Measurements from ENCODE around the gene GABRG3. TPM values are rescaled to one million over a fixed set of nuclear protein-coding genes. Genes with fewer than 3 reads are reported as not detected.

The GABRG3 gene
- total and polyA plus RNA-seq, 12 donors, result not detected

DNA sequence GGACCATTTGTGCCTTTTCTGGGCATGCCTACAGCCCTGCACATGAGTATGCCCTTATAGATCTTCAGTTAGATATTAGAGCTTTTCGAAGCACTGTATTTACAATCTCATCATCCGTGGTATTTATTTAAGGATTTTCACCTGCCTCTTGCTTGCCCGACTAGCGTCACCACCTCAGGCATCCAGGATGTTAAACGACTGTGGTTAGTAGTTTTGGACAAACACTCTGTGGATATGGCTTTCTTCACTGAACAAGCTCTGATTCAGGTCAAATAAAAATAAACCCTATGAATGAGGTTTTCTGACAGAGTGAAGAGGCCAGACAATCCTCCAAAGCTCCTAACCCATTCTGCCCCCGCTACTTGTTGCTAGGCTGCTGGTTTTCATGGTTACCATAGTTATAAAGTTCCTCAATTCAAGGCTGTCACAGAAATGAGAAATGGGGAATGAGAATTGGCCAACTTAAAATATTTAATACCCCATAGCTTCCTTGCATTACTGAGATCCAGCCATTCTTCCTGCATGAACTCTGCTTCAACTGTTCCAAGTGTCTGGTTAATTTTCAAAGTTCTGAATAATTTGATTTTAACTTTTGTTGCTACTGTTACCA, 440.1 kb downstream of the GABRG3 start:
- H3K4me1 ChIP-seq, result no peaks in the 10 kb centered on the region
- no peak overlapping the region for H3K27ac ChIP-seq
- H3K9me3 ChIP-seq, result peaks cover 0 to 10% (median 0%) of the 10 kb centered on the region in 11 donors
- intact Hi-C loops (cut with DNase I), result no loop called here
- 84 to 93% methylated on average over 6 of the region's 6 CpGs for whole genome bisulfite sequencing, 2 donors
- DNase-seq (no peak), ATAC-seq (no peak)
- TF ChIP-seq, protein P1, sequence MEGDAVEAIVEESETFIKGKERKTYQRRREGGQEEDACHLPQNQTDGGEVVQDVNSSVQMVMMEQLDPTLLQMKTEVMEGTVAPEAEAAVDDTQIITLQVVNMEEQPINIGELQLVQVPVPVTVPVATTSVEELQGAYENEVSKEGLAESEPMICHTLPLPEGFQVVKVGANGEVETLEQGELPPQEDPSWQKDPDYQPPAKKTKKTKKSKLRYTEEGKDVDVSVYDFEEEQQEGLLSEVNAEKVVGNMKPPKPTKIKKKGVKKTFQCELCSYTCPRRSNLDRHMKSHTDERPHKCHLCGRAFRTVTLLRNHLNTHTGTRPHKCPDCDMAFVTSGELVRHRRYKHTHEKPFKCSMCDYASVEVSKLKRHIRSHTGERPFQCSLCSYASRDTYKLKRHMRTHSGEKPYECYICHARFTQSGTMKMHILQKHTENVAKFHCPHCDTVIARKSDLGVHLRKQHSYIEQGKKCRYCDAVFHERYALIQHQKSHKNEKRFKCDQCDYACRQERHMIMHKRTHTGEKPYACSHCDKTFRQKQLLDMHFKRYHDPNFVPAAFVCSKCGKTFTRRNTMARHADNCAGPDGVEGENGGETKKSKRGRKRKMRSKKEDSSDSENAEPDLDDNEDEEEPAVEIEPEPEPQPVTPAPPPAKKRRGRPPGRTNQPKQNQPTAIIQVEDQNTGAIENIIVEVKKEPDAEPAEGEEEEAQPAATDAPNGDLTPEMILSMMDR (IDR thresholded peaks at IDR 0.05), result no peak
- peaks cover 0 to 5% (median 0%) of the 10 kb centered on the region in 7 donors for H3K27me3 ChIP-seq
- H3K4me3 ChIP-seq, result no peak overlapping the region
- H3K36me3 ChIP-seq, result no peaks in the 10 kb centered on the region

DNA sequence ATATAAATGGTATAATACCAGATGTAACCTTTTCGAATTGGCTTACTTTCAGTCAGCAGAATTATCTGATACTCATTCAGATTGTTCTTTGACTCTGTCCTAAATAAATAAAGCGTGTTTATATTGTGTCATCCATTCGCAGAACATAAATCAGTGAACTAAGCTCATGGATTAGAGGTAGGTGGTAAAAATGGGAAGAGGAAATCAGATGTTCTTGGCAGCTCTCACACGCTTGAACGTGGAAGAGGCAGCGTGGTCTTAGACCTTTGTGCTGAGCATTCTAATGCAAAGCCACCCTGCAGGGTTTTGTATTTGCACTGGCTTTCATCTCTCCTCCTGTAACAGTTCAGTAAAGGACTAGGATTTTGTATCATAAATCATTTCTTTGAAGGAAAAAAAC, 441.4 kb downstream of the GABRG3 start:
- H3K9me3 ChIP-seq, result peaks cover 0 to under 1% (median 0%) of the 10 kb centered on the region in 11 donors
- TF ChIP-seq, protein P1 (IDR thresholded peaks at IDR 0.05), result no peak
- H3K4me1 ChIP-seq, result no peaks in the 10 kb centered on the region
- 45 to 46% methylated on average over 6 of the region's 6 CpGs for WGBS, 2 donors
- peaks cover 0 to 5% (median 0%) of the 10 kb centered on the region in 7 donors for H3K27me3 ChIP-seq
- H3K27ac ChIP-seq, result no peak overlapping the region
- intact Hi-C loops (cut with DNase I), result no loop called here
- DNase-seq, result no peak
- no peak overlapping the region for H3K4me3 ChIP-seq
- H3K36me3 ChIP-seq, result no peaks in the 10 kb centered on the region
- no peak for ATAC-seq

DNA sequence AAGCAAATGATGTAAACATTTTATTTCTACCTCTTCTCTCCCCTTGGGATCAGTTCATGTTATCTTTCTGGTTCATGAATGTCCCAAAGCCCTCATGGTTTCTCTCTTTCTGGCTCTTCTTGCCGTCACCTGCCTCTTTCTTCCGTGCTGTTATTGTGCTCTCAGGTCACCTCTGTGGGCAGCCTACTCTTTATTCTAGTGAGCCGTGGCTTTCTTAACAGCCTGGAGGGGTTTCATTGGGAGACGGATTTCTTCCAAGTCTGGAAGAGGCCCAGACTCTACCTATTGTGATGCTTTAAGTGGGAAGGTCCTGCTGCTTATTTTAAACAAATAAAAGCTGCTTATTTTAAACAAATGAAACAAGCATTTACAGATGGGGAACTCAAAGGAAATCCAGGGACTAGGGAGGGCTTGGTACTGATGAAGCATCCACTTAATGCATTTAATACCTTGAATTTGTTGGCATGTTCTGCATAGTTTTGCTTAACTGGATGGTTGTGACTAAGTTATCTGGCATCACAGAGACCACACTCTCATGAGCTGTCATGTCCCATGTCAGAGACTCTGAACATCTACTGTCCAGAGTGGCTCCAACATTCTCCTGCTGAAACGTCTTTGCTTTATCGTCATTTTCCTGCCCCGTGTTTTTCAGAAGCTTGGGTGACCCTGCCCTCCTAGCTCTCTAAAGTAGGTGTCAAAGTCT, 443.3 kb downstream of the GABRG3 start:
- no peak overlapping the region for H3K4me3 ChIP-seq
- no peaks in the 10 kb centered on the region for H3K36me3 ChIP-seq
- peaks cover 0 to 14% (median 0%) of the 10 kb centered on the region in 11 donors for H3K9me3 ChIP-seq
- H3K27me3 ChIP-seq, result peaks cover 0 to 7% (median 0%) of the 10 kb centered on the region in 7 donors
- DNase-seq (no peak), ATAC-seq (no peak)
- no peak overlapping the region for H3K27ac ChIP-seq
- 65 to 67% methylated on average over 7 of the region's 7 CpGs for WGBS, 2 donors
- TF ChIP-seq, protein P1 (IDR thresholded peaks at IDR 0.05), result no peak
- no peaks in the 10 kb centered on the region for H3K4me1 ChIP-seq
- intact Hi-C loops (cut with DNase I), result no loop called here

DNA sequence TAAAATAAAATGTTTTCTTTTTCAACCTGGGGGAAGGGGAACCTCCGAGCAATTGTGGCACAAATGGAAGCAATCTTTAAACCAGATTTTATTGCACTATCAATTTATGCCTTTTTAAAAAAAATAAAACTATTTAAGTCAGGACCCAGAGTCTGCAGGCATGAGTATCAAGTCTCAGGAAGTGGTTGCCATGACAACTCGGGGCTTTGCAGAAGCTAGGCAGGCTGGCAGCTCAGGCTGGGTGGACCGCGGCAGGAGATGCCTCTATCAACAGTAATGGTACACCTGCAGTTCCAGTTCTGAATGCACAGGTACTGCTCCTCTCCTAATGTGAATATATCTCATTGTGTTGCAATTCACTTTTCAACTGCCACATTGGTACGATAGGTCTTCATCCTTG, 447.7 kb downstream of the GABRG3 start:
- ATAC-seq (no peak), DNase-seq (no peak)
- Histone ChIP-seq H3K27me3 (peaks cover 0 to 7% (median 0%) of the 10 kb centered on the region in 7 donors), H3K36me3 (no peaks in the 10 kb centered on the region), H3K27ac (no peak overlapping the region), H3K4me3 (no peak overlapping the region), H3K4me1 (no peaks in the 10 kb centered on the region), H3K9me3 (peaks cover 0 to 14% (median 0%) of the 10 kb centered on the region in 11 donors)
- intact Hi-C loops (cut with DNase I), result no loop called here
- TF ChIP-seq, protein P1 (IDR thresholded peaks at IDR 0.05), result no peak
- 52 to 57% methylated on average over 5 of the region's 5 CpGs for WGBS, 2 donors
